ENCODE measurements around the gene CUTA.

CUTA gene

DNA sequence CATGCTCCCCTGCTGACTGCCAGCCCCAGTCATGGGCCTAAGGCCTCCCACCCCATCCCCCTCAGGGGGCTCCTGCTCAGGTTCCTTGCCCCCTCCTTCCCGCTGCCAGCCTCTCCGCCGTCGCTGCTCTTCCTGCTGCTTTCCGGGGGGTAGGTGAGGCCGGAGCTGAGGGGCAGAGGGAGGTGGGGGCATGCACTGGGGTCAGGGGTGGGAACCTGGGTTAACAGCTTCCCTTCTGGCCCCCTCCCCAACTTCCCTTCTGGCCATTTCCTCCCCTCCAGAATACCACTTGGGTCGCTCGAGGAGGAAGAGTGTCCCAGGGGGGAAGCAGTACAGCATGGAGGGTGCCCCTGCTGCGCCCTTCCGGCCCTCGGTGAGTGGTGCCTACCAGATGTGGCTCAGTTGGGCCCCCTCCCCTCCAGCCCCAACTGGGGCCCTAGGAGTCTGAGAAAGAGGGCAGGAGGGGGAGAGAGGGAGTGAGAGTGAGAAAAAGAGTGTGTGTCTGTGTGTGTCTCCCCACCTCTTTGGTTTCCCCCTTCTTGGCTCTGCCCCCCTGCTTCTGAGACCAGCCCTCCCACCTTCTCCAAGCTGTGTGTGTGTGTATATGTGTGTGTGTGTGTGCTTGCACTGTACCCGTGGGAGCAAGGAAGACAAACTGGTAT is 14.1 kb upstream of the CUTA start:
- Histone ChIP-seq H3K36me3 (ENCODE audit: insufficient read depth, low read length) (peaks cover 17% of the 10 kb centered on the region), H3K9me3 (ENCODE audit: control insufficient read depth, insufficient read depth, low read length) (no peaks in the 10 kb centered on the region), H3K9ac (ENCODE audit: low read depth, low read length) (peak overlapping the region; percentile 63), H3K4me1 (ENCODE audit: insufficient read depth, low read length) (peaks cover 44% of the 10 kb centered on the region)

DNA sequence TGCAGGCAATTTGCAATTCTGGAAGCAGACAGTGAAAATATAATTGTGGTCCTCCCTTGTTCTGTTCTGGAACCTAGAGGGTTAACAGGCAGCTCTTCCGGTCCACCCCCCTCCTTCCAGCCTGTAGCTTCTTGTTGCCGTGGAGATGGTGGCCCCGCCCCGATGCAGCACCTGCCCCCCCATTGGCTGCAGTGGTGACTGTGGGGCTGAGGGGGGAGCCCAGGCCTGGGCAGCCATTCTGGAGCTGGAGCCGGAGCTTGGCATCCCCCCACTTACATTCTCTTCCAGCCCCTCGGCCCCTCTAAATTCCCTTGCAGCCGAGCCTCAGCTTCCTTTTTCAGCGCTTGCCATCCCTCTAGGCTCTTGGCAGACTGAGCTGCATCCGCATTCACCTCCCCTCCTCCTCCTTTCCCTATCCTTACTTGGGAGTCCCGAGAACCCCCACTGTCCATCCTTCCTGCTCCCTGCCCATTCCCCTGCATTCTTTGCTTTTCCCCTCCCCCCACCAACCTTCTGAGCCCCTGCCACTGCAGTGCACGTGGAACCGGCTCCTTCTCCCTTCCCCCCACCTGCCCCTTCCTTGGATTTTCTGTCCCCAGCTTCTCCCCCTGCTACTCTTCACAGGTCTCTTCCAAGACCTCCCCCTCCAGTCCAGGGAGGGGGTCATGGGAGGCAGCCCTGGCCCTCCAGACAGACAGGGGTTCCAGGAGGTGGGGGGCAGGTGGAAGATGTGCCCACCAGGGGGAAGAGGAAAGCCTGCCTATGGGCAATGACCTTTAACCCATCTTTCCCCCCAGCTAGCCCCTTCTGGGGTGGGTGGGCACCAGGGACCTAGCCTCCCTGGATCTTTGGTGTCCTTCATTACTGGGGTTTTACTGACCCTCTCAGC is 13.3 kb upstream of the CUTA start:
- H3K36me3 ChIP-seq (ENCODE audit: insufficient read depth, low read length): peaks cover 11% of the 10 kb centered on the region
- H3K4me1 ChIP-seq (ENCODE audit: insufficient read depth, low read length): peaks cover 44% of the 10 kb centered on the region
- no peaks in the 10 kb centered on the region for H3K9me3 ChIP-seq (ENCODE audit: control insufficient read depth, insufficient read depth, low read length)
- peak overlapping the region; percentile 63 for H3K9ac ChIP-seq (ENCODE audit: low read depth, low read length)

DNA sequence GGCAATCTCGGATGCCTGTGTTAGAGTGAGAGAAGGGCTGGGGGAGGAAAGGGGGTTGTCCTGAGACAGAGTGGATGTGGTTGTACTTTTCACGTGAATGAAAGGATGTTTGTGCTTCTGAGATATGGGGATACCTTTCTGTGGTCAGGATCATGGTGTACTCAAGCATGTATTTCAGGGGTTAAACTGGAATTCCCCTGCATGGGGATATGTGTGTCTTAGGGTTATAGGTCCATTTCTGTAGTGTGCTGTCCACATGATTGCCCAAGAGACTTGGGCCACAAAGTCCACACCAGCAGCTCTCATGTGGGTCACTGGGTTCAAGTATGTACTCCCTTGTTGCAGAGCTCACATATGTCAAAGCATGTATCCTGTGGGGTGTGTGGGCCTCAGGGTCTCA is 12.4 kb upstream of the CUTA start:
- H3K9ac ChIP-seq (ENCODE audit: low read depth, low read length): no peak overlapping the region
- H3K36me3 ChIP-seq (ENCODE audit: insufficient read depth, low read length): peaks cover 2% of the 10 kb centered on the region
- H3K9me3 ChIP-seq (ENCODE audit: control insufficient read depth, insufficient read depth, low read length): no peaks in the 10 kb centered on the region
- H3K4me1 ChIP-seq (ENCODE audit: insufficient read depth, low read length): peaks cover 44% of the 10 kb centered on the region

- peaks cover 45% of the 10 kb centered on the region for H3K4me1 ChIP-seq (ENCODE audit: insufficient read depth, low read length)
- H3K9ac ChIP-seq (ENCODE audit: low read depth, low read length): no peak overlapping the region
- H3K36me3 ChIP-seq (ENCODE audit: insufficient read depth, low read length): no peaks in the 10 kb centered on the region
- H3K9me3 ChIP-seq (ENCODE audit: control insufficient read depth, insufficient read depth, low read length): no peaks in the 10 kb centered on the region
Measured at GRCh38 chr6:33429750-33430052, 11.8 kb upstream of the CUTA start.

- no peaks in the 10 kb centered on the region for H3K9me3 ChIP-seq (ENCODE audit: control insufficient read depth, insufficient read depth, low read length)
- H3K4me1 ChIP-seq (ENCODE audit: insufficient read depth, low read length): peaks cover 46% of the 10 kb centered on the region
- H3K9ac ChIP-seq (ENCODE audit: low read depth, low read length): no peak overlapping the region
- H3K36me3 ChIP-seq (ENCODE audit: insufficient read depth, low read length): no peaks in the 10 kb centered on the region
Measured at GRCh38 chr6:33428966-33429749, 11.3 kb upstream of the CUTA start.

GRCh38 chr6:33428224-33428965 is 10.5 kb upstream of the CUTA start:
- H3K4me1 ChIP-seq (ENCODE audit: insufficient read depth, low read length): peaks cover 44% of the 10 kb centered on the region
- no peaks in the 10 kb centered on the region for H3K9me3 ChIP-seq (ENCODE audit: control insufficient read depth, insufficient read depth, low read length)
- H3K9ac ChIP-seq (ENCODE audit: low read depth, low read length): peak overlapping the region; percentile 51; the same call in 1 of the 2 replicates
- no peaks in the 10 kb centered on the region for H3K36me3 ChIP-seq (ENCODE audit: insufficient read depth, low read length)

GRCh38 chr6:33427585-33428223 is 9.8 kb upstream of the CUTA start:
- Histone ChIP-seq H3K9ac (ENCODE audit: low read depth, low read length) (peak overlapping the region; percentile 49; the same call in 1 of the 2 replicates), H3K4me1 (ENCODE audit: insufficient read depth, low read length) (peaks cover 37% of the 10 kb centered on the region), H3K36me3 (ENCODE audit: insufficient read depth, low read length) (no peaks in the 10 kb centered on the region), H3K9me3 (ENCODE audit: control insufficient read depth, insufficient read depth, low read length) (no peaks in the 10 kb centered on the region)

DNA sequence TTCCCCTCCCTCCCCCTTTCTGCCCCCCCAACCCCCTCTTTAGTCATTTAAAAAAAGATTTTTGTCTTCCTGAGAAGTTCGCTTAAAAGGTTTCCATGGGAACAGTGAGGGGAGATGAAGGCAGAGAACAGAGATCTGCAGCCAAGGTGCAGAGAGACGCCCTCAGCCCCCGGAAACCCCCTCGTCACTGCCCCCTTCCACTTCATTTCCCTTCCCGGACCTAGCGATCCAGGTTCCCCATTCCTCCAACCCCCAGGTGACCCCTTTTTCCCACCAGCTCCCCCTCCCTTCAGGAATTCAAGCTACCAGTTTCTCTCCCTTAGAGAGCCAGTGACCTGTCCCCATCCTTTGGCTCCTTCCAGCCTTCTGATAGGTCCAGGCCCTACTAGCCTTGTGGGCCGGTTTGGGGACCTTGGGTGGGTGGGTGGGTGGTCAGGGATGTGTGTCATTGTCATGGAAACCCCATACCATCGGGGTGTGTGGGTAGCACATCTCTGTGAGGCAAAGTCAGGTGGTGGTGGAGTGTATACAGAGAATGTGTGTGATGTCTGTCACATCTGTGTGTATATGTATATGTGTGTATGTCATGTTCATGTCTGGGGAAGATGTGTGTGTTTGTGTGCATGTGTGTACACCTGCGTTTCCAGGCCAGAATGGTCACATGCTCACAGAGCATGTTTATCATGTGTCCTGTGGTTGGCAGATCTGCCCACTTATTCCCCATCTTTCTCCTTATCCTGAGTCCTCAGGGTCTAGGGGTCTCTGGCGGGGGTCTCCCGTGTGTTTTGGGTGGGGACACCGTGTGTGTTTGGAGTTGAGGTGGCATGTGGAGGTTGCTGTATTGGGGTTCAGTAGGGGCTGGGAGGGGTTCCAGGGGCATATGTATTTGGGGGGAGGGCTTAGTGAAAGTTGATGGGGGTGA is 8.9 kb upstream of the CUTA start:
- no peaks in the 10 kb centered on the region for H3K9me3 ChIP-seq (ENCODE audit: control insufficient read depth, insufficient read depth, low read length)
- H3K9ac ChIP-seq (ENCODE audit: low read depth, low read length): peak overlapping the region; percentile 8; the same call in 1 of the 2 replicates
- no peaks in the 10 kb centered on the region for H3K36me3 ChIP-seq (ENCODE audit: insufficient read depth, low read length)
- peaks cover 32% of the 10 kb centered on the region for H3K4me1 ChIP-seq (ENCODE audit: insufficient read depth, low read length)

- Histone ChIP-seq H3K36me3 (ENCODE audit: insufficient read depth, low read length) (no peaks in the 10 kb centered on the region), H3K9ac (ENCODE audit: low read depth, low read length) (peak overlapping the region; percentile 59), H3K9me3 (ENCODE audit: control insufficient read depth, insufficient read depth, low read length) (no peaks in the 10 kb centered on the region), H3K4me1 (ENCODE audit: insufficient read depth, low read length) (peaks cover 32% of the 10 kb centered on the region)
Measured at GRCh38 chr6:33425668-33426577, 8.0 kb upstream of the CUTA start.

DNA sequence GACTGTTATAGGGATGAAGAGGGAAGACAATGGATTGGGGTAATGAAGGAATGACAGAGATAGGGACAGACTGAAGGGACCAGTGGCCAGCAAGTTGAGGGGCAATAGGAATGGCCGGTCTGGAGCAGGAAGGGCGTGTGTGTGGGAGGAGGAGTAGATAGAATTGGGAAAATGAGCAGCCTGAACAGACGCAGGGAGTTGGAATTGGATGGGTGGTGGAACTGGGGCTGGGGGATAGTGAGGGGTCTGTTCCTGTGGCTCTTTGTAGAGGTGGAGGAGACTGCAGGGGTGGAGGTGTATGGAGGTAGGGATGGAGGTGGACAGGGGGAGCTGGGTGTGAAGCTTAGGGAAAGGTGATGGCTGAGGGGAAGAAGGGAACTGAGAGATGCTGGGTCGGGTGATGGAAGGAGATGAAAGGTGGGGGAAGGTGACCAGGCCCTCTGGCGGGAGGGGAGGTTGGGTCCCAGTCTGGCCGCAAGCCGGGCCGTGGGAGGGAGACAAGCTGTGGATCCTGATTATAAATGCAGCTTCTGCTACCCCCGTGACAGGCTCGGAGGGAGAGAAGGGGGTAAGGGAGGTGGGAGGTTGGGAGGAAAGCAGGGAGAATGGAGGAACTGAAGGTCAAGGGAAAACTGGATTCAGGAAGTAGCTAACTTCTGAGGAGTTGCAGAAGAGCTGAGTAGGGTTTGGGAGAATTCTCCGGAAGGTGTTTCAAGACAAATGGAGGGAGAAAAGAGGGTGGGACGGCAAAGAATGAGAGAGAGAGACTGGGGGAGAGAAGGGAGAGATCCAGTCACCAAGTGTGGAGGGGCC is 7.2 kb upstream of the CUTA start:
- Histone ChIP-seq H3K4me1 (ENCODE audit: insufficient read depth, low read length) (peaks cover 24% of the 10 kb centered on the region), H3K36me3 (ENCODE audit: insufficient read depth, low read length) (no peaks in the 10 kb centered on the region), H3K9ac (ENCODE audit: low read depth, low read length) (peak overlapping the region; percentile 59), H3K9me3 (ENCODE audit: control insufficient read depth, insufficient read depth, low read length) (no peaks in the 10 kb centered on the region)

DNA sequence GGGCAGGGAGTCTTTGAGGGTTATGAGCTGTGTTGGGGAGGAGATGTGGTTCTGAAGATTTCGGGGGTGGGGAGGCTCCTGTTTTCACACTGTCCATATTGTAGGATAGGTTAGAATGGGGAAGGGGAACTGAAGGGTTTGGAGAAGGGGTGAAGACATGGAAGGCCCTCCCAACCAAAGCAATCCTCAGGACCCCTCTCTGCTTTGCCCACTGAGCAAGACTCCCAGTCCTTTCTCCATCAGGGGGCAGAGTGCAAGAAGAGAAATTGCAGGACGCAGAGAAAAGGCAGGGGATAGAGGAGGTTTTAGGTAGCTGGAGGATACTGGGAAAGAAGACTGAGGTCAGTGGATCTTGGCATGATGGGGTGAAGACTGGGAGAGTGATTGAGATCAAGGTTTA is 5.9 kb upstream of the CUTA start:
- no peaks in the 10 kb centered on the region for H3K9me3 ChIP-seq (ENCODE audit: control insufficient read depth, insufficient read depth, low read length)
- H3K9ac ChIP-seq (ENCODE audit: low read depth, low read length): no peak overlapping the region
- peaks cover 18% of the 10 kb centered on the region for H3K4me1 ChIP-seq (ENCODE audit: insufficient read depth, low read length)
- no peaks in the 10 kb centered on the region for H3K36me3 ChIP-seq (ENCODE audit: insufficient read depth, low read length)

GRCh38 chr6:33421344-33421643 is 3.4 kb upstream of the CUTA start:
- H3K36me3 ChIP-seq (ENCODE audit: insufficient read depth, low read length): no peaks in the 10 kb centered on the region
- no peak overlapping the region; the same call in 1 of the 2 replicates for H3K9ac ChIP-seq (ENCODE audit: low read depth, low read length)
- peaks cover 21% of the 10 kb centered on the region for H3K4me1 ChIP-seq (ENCODE audit: insufficient read depth, low read length)
- H3K9me3 ChIP-seq (ENCODE audit: control insufficient read depth, insufficient read depth, low read length): no peaks in the 10 kb centered on the region
